ENCODE results near the gene C1orf141.

GRCh38 chr1:67169932-67170331 is 35.2 kb upstream of the C1orf141 start:
- TF ChIP-seq, protein P1, sequence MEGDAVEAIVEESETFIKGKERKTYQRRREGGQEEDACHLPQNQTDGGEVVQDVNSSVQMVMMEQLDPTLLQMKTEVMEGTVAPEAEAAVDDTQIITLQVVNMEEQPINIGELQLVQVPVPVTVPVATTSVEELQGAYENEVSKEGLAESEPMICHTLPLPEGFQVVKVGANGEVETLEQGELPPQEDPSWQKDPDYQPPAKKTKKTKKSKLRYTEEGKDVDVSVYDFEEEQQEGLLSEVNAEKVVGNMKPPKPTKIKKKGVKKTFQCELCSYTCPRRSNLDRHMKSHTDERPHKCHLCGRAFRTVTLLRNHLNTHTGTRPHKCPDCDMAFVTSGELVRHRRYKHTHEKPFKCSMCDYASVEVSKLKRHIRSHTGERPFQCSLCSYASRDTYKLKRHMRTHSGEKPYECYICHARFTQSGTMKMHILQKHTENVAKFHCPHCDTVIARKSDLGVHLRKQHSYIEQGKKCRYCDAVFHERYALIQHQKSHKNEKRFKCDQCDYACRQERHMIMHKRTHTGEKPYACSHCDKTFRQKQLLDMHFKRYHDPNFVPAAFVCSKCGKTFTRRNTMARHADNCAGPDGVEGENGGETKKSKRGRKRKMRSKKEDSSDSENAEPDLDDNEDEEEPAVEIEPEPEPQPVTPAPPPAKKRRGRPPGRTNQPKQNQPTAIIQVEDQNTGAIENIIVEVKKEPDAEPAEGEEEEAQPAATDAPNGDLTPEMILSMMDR (IDR thresholded peaks at IDR 0.05) = no peak
- TF ChIP-seq POLR2AphosphoS5 (IDR thresholded peaks at IDR 0.05) (no peak), POLR2A (IDR thresholded peaks at IDR 0.05) (no peak)
